Transverse colon (tissue), 4 donors: ENCODE data around the gene IL16. TPM values are rescaled to one million over a fixed set of nuclear protein-coding genes. Genes with fewer than 3 reads are reported as not detected.
A peak's percentile ranks its signal among the peaks of the same experiment; 100 is the strongest.

Experiments
- DNase-seq: peaks from one replicate; pipeline ENCODE4 v3.0.0-alpha.2; 2019
- H3K27ac ChIP-seq, 4 donors: fragments of 200-600 bp; sonication (generic); 2 replicates each; pipeline ENCODE4 v1.5.1; 2016 to 2018; ENCODE audit warnings: inconsistent platforms in 4 of 4
- H3K27me3 ChIP-seq: fragments of 200-600 bp; sonication (generic); 2 replicates; pipeline ENCODE4 v1.5.1; 2017; ENCODE audit warnings: inconsistent platforms
- H3K36me3 ChIP-seq, 4 donors: fragments of 200-600 bp; sonication (generic); 2 replicates each; pipeline ENCODE4 v1.5.1; 2017 to 2019; ENCODE audit warnings: inconsistent platforms in 4 of 4
- H3K4me1 ChIP-seq, 4 donors: fragments of 200-600 bp; sonication (generic); 2 replicates each; pipeline ENCODE4 v1.5.1; 2017 to 2020; ENCODE audit warnings: inconsistent platforms in 4 of 4
- H3K4me3 ChIP-seq, 4 donors: fragments of 200-600 bp; sonication (generic); 1 replicate in 1 of 4; 2 replicates in 3 of 4; pipeline versions ENCODE4 v1.5.1 to v1.6.1; 2017 to 2019; ENCODE audit warnings: inconsistent platforms in 4 of 4
- H3K9me3 ChIP-seq, 2 donors: fragments of 200-600 bp; sonication (generic); 2 replicates each; pipeline ENCODE4 v1.5.1; 2017 to 2019; ENCODE audit warnings: inconsistent platforms in 2 of 2
- EP300 ChIP-seq: sonication (generic); formaldehyde crosslinking; IDR thresholded peaks from one replicate; pipeline ENCODE4 v1.6.1; 2017; ENCODE audit warnings: antibody characterized with exemption, low read depth
- POLR2A ChIP-seq: fragments of 450-650 bp; IDR thresholded peaks from one replicate; pipeline ENCODE4 v1.6.1; 2016; ENCODE audit warnings: antibody characterized with exemption, mild to moderate bottlenecking, moderate library complexity
- POLR2AphosphoS5 ChIP-seq, 3 donors: sonication (generic); formaldehyde crosslinking; IDR thresholded peaks; one replicate each; pipeline ENCODE4 v1.6.1; 2016; ENCODE audit warnings: antibody characterized with exemption in 3 of 3
- WGBS, 2 donors: methylation state at CpG; one replicate each; pipeline ENCODE4 v1.1.5; 2018; ENCODE audit warnings: low coverage in 1 of 2; 5-methylcytosine and 5-hydroxymethylcytosine counted together
- in situ Hi-C, 4 donors: fragments of 200-750 bp; cut with MboI; loops; one replicate each; pipeline versions ENCODE4 v1.15.0 to v1.15.1; 2017; ENCODE audit warnings: low sequenced_read_pairs in 3 of 4, low pct_ligation_motif_present in 1 of 4, low pct_unique_long_range_greater_than_20kb in 1 of 4
- intact Hi-C: fragments of 100-400 bp; cut with DNase I; formaldehyde crosslinking; loops from one replicate; pipeline ENCODE4 v1.15.1; 2023; ENCODE audit warnings: low total_unique reads
- total RNA-seq, 4 donors: library from RNA; depleted of rRNA; stranded (reverse); fragments of >200 nt; gene quantifications; one replicate each; pipeline ENCODE4 v1.1.0, GENCODE V29; 2016
- TF ChIP-seq, protein P1 (sequence below), 5 experiments: fragments of 200-600 bp in 3 of 5; fragments of 450-650 bp in 2 of 5; sonication (generic) in 3 of 5; IDR thresholded peaks; 1 replicate in 2 of 5; 2 replicates in 3 of 5; pipeline ENCODE4 v1.5.1; 2016 to 2017; ENCODE audit warnings: antibody characterized with exemption in 5 of 5, inconsistent platforms in 3 of 5, mild to moderate bottlenecking in 2 of 5, moderate library complexity in 1 of 5

The IL16 gene
- total RNA-seq, 4 donors from 2014 or later = 5.2 to 40.0 (median 22.3) TPM

- in situ Hi-C loops (loop anchor here in 1 of 4 donors (5.0 kb wide), 1 partner anchor 58 kb away; no protein-coding TSS in a partner anchor), intact Hi-C loops (no loop called here)
- no peak for TF ChIP-seq POLR2A
- TF ChIP-seq POLR2AphosphoS5 (IDR thresholded peaks at IDR 0.05) = no peak
- TF ChIP-seq, protein P1, sequence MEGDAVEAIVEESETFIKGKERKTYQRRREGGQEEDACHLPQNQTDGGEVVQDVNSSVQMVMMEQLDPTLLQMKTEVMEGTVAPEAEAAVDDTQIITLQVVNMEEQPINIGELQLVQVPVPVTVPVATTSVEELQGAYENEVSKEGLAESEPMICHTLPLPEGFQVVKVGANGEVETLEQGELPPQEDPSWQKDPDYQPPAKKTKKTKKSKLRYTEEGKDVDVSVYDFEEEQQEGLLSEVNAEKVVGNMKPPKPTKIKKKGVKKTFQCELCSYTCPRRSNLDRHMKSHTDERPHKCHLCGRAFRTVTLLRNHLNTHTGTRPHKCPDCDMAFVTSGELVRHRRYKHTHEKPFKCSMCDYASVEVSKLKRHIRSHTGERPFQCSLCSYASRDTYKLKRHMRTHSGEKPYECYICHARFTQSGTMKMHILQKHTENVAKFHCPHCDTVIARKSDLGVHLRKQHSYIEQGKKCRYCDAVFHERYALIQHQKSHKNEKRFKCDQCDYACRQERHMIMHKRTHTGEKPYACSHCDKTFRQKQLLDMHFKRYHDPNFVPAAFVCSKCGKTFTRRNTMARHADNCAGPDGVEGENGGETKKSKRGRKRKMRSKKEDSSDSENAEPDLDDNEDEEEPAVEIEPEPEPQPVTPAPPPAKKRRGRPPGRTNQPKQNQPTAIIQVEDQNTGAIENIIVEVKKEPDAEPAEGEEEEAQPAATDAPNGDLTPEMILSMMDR (IDR thresholded peaks at IDR 0.05) = no peak
- no peak for TF ChIP-seq EP300
- Histone ChIP-seq H3K27ac (no peak overlapping the region), H3K27me3 (no peaks in the 10 kb centered on the region), H3K36me3 (no peaks in the 10 kb centered on the region), H3K4me3 (no peak overlapping the region), H3K9me3 (no peaks in the 10 kb centered on the region), H3K4me1 (peaks cover 0 to 18% (median 7%) of the 10 kb centered on the region in 4 donors)
- DNase-seq = no peak
- 93 to 96% methylated on average over 2 to 4 of the region's 4 CpGs for WGBS, 2 donors
Measured at GRCh38 chr15:81335631-81336030, 139.0 kb downstream of the IL16 start.

- no peak for DNase-seq
- Histone ChIP-seq H3K27ac (no peak overlapping the region), H3K36me3 (no peaks in the 10 kb centered on the region), H3K27me3 (no peaks in the 10 kb centered on the region), H3K4me1 (peaks cover 0 to 18% (median 7%) of the 10 kb centered on the region in 4 donors), H3K4me3 (no peak overlapping the region), H3K9me3 (no peaks in the 10 kb centered on the region)
- TF ChIP-seq POLR2A (no peak), POLR2AphosphoS5 (IDR thresholded peaks at IDR 0.05) (no peak)
- TF ChIP-seq, protein P1 (IDR thresholded peaks at IDR 0.05) = peak in 1 of 5 experiments; percentile 19
- 83 to 96% methylated on average over 4 of the region's 4 CpGs for WGBS, 2 donors
- in situ Hi-C loops = loop anchor here in 1 of 4 donors (5.0 kb wide), 1 partner anchor 59 kb away; no protein-coding TSS in a partner anchor
- intact Hi-C loops = no loop called here
Measured at GRCh38 chr15:81336568-81336967, 139.9 kb downstream of the IL16 start.

GRCh38 chr15:81337241-81337640 lies 140.6 kb downstream of the IL16 start:
- in situ Hi-C loops (loop anchor here in 1 of 4 donors (5.0 kb wide), 1 partner anchor 60 kb away; no protein-coding TSS in a partner anchor), intact Hi-C loops (no loop called here)
- peaks cover 0 to 18% (median 7%) of the 10 kb centered on the region in 4 donors for H3K4me1 ChIP-seq
- no peaks in the 10 kb centered on the region for H3K36me3 ChIP-seq
- no peak overlapping the region for H3K4me3 ChIP-seq
- 91% methylated on average over 3 of the region's 3 CpGs; no CpG with 5 or more reads in 1 of the 2 donors for WGBS, 2 donors
- no peak for DNase-seq
- TF ChIP-seq, protein P1 (IDR thresholded peaks at IDR 0.05) = no peak
- TF ChIP-seq EP300 (no peak), POLR2A (no peak), POLR2AphosphoS5 (IDR thresholded peaks at IDR 0.05) (no peak)
- H3K9me3 ChIP-seq = no peaks in the 10 kb centered on the region
- peak overlapping the region in 1 of 4 donors; percentile 10 for H3K27ac ChIP-seq
- no peaks in the 10 kb centered on the region for H3K27me3 ChIP-seq

- no peak for DNase-seq
- Histone ChIP-seq H3K9me3 (no peaks in the 10 kb centered on the region), H3K4me1 (peaks cover 0 to 18% (median 7%) of the 10 kb centered on the region in 4 donors), H3K4me3 (no peak overlapping the region), H3K27me3 (no peaks in the 10 kb centered on the region), H3K36me3 (no peaks in the 10 kb centered on the region), H3K27ac (peak overlapping the region in 1 of 4 donors; percentile 22)
- WGBS, 2 donors = 45 to 81% methylated on average over 4 to 9 of the region's 9 CpGs
- in situ Hi-C loops (loop anchor here in 1 of 4 donors (5.0 kb wide), 1 partner anchor 60 kb away; no protein-coding TSS in a partner anchor), intact Hi-C loops (no loop called here)
- no peak for TF ChIP-seq POLR2A
- TF ChIP-seq, protein P1 (IDR thresholded peaks at IDR 0.05) = no peak
- TF ChIP-seq EP300 = no peak
- TF ChIP-seq POLR2AphosphoS5 (IDR thresholded peaks at IDR 0.05) = no peak
Measured at GRCh38 chr15:81337713-81338157, 141.1 kb downstream of the IL16 start.
